Amniotic stem cell (primary cell): ENCODE data around the gene BICRA.
"Not testable (repeated sequence)": the region's sequence is repeated elsewhere in the genome, so short reads cannot be mapped to it uniquely, and the experiment has no call there.

ENCODE experiments used
- DNase-seq: peaks from one replicate; lab custom pipeline; 2025; lab: John Stamatoyannopoulos, UW

Gene BICRA

DNA sequence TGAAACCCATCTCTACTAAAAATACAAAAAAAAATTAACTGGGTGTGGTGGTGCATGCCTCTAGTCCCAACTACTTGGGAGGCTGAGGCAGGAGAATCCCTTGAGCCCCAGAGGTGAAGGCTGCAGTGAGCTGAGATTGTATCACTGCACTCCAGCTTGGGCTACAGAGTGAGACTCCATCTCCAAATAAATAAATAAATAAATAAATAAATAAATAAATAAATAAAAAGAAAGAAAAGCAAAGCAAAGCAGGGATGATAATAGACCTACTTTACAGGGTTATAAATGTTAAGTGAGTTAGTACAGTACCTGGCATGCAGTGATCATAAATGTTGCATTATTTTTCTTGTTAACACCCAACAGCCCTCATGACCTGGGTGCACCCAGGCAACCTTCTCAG lies 105.9 kb downstream of the BICRA start:
- DNase-seq, result not testable (repeated sequence)

- DNase-seq, result no peak
These were observed 107.5 kb downstream of the BICRA start for GRCh38 chr19:47716270-47716937.

- not testable (repeated sequence) for DNase-seq
These were observed 109.6 kb downstream of the BICRA start for GRCh38 chr19:47718415-47719046.

DNA sequence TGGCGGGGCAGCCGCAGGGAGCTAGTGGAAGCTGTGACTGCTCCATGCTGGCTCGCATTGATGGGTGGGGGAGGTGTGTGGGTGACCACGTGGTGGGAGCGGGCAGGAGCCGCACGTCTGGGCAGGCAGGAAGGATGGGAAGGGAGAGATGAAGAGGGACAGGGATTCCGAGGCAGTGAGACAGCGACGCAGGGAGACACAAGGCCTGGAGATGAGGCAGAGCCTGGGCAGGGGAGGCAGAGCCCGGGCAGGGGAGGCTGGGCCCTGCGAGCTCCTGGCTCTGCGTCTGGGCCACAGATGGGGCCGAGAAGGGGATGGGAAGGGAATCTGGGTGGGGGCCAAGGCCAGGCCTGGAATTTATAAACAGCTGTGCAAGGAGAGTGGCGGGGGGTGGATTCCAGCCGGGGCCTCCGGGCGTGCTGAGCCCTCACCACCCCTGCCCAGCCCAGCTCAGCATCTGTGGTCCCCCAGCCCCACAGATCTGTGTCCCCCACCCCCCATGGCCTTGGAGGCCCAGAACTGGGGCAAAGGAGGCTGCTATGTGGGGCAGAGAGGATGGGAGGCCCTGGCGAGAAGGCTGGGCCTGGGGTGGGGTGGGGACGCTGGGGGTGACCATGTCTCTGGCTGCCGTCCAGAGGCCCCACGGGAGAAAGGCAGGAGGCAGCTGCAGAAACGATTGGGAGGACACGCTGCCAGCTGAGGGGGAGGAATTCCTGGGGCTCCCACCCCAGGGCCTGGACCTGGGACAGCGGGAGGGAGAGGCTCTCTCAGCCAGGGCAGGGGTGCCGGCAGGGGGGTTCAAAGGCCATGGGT lies 110.3 kb downstream of the BICRA start:
- peak; percentile 95 for DNase-seq

- no peak for DNase-seq
These were observed 111.9 kb downstream of the BICRA start for GRCh38 chr19:47720669-47721422.

DNA sequence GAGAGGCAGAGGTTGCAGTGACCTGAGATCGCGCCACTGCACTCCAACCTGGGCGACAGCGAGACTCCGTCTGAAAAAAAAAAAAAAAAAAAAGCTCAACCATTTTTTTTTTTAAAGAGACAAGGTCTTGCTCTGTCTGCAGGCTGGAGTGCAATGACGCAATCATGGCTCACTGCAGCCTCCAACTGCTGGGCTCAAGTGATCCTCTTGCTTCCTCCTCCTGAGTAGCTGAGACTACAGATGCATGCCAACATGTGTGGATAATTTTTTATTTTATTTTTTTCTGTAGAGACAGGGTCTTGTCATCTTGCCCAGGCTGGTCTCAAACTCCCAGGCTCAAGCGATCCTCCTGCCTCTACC lies 114.6 kb downstream of the BICRA start:
- peak; percentile 53 for DNase-seq

DNA sequence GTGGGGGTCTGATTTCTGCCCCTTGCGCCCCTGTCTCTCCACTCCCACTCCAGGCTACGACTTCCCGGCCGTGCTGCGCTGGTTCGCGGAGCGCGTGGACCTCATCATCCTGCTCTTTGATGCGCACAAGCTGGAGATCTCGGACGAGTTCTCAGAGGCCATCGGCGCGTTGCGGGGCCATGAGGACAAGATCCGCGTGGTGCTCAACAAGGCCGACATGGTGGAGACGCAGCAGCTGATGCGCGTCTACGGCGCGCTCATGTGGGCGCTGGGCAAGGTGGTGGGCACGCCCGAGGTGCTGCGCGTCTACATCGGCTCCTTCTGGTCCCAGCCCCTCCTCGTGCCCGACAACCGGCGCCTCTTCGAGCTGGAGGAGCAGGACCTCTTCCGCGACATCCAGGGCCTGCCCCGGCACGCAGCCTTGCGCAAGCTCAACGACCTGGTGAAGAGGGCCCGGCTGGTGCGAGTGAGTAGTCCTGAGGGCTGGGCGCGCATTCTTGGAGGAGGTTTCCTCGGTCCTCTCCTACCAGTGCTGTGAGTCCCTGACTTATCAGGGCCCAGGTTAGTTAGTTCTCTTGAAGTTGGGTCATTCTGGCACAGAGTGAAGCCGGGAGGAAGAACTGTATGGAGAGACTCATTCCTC lies 116.9 kb downstream of the BICRA start:
- DNase-seq, result no peak

GRCh38 chr19:47726467-47726866 lies 117.5 kb downstream of the BICRA start:
- no peak for DNase-seq

GRCh38 chr19:47728295-47728694 lies 119.4 kb downstream of the BICRA start:
- not testable (repeated sequence) for DNase-seq

- DNase-seq, result peak; percentile 39
These were observed 120.5 kb downstream of the BICRA start for GRCh38 chr19:47729468-47729798.

GRCh38 chr19:47729799-47730520 lies 121.0 kb downstream of the BICRA start:
- DNase-seq, result no peak

DNA sequence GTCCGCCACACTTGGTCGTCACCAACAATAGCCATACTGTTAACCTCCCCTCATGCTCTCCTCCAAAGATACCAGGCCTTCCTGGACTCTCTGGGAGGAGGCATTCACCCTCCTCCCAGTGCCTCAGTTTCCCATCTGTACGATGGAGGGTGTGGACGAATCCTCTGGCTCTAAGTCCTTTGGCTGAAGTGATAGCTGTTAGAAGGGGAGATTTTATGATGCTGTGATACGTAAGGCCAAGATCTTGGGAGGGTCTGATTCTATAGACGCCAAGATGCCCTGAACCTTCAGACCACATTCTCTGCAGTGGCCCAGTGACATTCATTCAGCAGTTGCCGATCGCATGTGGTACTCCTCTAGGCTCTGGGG lies 121.6 kb downstream of the BICRA start:
- no peak for DNase-seq

DNA sequence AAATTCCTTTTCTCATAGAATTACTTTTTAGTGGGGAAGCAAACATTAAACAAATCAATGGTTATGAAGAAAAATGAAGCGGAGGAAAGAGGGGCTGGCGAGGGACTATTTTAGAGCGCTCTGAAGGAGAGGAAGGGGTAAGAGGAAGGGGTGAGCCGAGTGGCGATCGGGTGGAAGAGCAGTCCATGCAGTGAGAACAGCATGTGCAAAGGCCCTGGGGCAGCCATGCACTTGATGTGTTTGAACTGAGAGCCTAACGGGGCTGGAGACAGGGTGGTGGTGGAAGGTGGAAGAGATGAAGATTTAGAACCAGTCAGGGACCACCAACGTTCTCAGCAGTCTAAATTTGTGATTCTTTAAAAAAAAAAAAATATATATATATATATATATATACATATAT lies 122.0 kb downstream of the BICRA start:
- no peak for DNase-seq

DNA sequence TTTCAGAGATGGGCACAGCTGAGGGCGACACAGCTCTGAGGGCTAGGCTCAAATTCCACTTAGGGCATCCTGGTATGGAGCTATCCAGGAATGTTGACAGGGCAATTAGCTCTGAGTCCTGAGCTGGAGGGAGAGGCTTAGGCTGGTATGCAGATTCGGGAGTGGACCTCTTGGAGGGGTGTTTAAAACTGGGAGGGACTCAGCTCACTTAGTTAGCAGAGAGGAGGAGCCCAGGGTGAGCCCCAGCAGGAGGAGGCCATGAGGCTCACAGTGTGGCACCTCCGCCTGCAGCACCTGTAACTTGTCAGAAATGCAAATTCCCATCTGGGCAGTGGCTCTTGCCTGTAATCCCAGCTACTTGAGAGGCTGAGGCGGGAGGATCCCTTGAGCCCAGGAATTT lies 126.2 kb downstream of the BICRA start:
- DNase-seq, result no peak

GRCh38 chr19:47740866-47741519 lies 132.1 kb downstream of the BICRA start:
- no peak for DNase-seq

DNA sequence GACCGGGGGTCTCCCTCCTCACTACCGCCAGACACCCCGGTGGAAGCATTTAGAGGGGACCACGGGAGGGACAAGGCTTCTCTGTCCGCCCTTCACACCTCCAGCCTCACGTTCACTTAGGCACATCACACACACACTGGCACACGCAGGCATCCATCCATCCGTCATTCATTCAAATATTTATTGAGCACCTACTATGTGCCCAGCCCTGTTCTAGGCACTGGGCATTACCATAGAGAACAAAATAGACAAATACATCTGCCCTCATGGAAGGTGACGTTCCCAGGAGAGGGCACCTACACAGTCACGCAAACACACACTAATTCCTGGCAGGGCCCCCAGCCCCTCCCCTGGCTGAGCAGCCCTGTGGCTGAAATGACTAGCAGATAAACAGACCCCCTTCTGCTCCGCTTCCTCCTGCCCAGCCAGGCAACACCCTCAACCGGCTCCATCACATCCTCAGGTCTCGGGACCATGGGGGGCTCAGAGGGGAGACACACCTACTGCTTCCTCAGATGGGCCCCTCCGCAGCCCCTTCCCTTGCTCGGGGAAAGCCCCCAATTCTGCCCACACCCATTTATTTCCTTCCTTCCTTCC lies 132.7 kb downstream of the BICRA start:
- DNase-seq, result no peak

DNA sequence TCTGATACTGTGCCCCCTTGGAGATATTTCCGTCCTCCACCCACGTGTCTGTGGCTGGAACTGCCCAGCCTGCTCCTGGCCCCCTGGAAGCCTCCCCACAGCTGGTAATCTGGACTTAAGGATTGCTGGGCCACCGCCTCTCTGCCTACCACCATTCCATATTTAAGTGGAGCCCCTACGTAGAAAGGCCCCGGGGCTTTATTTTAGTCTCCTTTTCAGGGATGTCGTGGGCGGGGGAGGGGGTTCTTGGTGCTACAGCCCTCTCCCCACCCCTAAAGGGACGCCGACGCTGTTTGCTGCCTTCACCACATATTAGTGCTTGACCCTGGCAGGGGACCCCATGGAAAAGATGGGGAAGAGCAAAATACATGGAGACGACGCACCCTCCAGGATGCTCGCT lies 133.7 kb downstream of the BICRA start:
- DNase-seq, result no peak

DNA sequence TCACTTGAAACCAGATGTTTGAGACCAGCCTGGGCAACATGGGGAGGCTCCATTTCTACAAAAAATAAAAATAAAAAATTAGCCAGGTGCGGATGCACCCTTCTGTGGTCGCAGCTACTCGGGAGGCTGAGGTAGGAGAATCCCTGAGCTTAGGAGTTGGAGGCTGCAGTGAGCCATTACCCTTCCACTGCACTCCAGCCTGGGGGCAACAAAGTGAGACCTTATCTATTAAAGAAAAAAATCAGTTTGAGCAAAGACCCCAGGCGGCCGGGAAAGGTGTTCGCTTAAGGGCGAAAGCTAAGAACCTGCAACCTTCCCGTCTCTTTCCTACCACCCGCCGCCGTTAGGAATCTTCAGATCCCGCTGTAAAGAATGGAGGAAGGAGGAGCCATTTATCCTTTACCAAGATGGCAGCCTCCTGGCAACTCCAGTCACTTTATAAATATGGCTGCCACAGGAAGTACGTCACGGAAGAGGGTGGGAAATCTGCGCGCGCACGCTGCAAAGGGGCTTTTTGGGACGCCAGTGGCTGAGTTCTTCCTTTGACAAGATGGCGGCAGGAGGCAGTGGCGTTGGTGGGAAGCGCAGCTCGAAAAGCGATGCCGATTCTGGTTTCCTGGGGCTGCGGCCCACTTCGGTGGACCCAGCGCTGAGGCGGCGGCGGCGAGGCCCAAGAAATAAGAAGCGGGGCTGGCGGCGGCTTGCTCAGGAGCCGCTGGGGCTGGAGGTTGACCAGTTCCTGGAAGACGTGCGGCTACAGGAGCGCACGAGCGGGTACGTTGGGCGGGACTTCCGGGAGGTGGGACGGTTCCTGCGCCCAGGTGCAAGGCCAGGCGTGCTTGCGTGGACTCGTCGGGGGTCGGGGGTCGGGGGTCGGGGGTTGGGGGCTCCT lies 136.3 kb downstream of the BICRA start, which contains the start of gene NOP53:
TSS of gene NOP53 (plus strand) at position 537 of the 892 bp plus-strand sequence. CDS start at position 551, 14 bp downstream.
- DNase-seq, result peak; percentile 84

GRCh38 chr19:47746129-47746528 lies 137.2 kb downstream of the BICRA start:
- not testable (repeated sequence) for DNase-seq
